ENCODE data around the gene CDKN2B-AS1. TPM values are rescaled to one million over a fixed set of nuclear protein-coding genes. Genes with fewer than 3 reads are reported as not detected.

The CDKN2B-AS1 gene
- total RNA-seq, 2 experiments from 2014 or later: 0.41 to 0.81 TPM

DNA sequence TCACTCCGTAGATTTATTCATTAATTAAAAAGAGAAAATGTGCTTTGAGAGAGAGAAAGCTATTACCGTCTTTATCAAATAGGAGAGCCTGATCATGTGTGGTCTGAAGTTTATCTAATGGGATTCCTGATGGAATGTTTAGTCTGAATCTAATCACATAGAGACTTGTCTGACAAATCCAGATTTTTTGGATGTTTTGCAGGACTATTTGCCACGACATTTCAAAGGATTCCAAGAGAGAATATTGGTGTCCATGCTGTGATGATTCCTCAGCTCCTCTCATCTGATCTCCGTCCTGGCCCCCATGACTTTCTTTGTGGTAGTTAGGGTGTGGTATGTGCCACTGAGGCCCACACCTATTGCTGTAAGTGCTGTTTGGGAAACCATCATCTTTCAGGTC lies 34.6 kb downstream of the CDKN2B-AS1 start:
- no peak overlapping the region for H3K4me3 Mint-ChIP-seq
- ChIA-PET POLR2A (interaction anchor here (1.5 kb wide), 1 partner anchor 34 kb away, joined by 4 read pairs; the partner anchor contains the start of gene CDKN2B-AS1), CTCF (interaction anchor here (1.1 to 3.1 kb wide), 4 partner anchors 21 to 216 kb away, joined by 4 to 13 read pairs (median 6); partner anchors contain the start of genes CDKN2A, CDKN2B and CDKN2B-AS1)
- H3K4me1 Mint-ChIP-seq (ENCODE audit: low read depth): no peaks in the 10 kb centered on the region
- H3K27me3 Mint-ChIP-seq: peaks cover 1% of the 10 kb centered on the region
- ATAC-seq (no peak), DNase-seq (no peak)
- no peaks in the 10 kb centered on the region for H3K9me3 Mint-ChIP-seq
- TF ChIP-seq, protein P1, sequence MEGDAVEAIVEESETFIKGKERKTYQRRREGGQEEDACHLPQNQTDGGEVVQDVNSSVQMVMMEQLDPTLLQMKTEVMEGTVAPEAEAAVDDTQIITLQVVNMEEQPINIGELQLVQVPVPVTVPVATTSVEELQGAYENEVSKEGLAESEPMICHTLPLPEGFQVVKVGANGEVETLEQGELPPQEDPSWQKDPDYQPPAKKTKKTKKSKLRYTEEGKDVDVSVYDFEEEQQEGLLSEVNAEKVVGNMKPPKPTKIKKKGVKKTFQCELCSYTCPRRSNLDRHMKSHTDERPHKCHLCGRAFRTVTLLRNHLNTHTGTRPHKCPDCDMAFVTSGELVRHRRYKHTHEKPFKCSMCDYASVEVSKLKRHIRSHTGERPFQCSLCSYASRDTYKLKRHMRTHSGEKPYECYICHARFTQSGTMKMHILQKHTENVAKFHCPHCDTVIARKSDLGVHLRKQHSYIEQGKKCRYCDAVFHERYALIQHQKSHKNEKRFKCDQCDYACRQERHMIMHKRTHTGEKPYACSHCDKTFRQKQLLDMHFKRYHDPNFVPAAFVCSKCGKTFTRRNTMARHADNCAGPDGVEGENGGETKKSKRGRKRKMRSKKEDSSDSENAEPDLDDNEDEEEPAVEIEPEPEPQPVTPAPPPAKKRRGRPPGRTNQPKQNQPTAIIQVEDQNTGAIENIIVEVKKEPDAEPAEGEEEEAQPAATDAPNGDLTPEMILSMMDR (IDR thresholded peaks at IDR 0.05): no peak
- no peak overlapping the region for H3K27ac Mint-ChIP-seq
- no peaks in the 10 kb centered on the region for H3K36me3 Mint-ChIP-seq (ENCODE audit: low read depth)
- intact Hi-C loops (cut with micrococcal nuclease): no loop called here

DNA sequence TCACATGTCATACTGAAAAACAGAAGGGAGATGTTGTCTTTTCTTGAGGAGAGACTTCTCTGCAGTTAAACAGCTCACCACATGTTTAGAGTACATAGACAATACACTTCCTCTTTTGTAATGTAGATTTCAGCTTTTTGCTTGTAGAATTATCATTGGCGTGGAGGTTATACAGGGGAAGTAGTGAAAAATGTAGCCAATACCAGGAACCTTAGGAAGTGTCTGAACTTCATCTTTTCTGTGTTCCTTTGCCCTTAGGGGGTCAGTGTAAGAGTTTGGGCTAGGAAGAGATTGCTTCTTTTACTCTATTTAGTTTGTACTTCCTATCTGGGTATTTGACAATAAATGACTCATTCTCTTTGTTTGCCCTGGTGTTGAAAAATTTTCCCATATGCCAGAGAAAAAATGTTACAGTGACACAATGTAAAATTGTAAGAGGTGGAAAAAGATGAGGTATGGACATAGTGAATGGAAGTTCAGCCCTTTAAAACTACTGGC lies 35.6 kb downstream of the CDKN2B-AS1 start:
- no peak for ATAC-seq

DNA sequence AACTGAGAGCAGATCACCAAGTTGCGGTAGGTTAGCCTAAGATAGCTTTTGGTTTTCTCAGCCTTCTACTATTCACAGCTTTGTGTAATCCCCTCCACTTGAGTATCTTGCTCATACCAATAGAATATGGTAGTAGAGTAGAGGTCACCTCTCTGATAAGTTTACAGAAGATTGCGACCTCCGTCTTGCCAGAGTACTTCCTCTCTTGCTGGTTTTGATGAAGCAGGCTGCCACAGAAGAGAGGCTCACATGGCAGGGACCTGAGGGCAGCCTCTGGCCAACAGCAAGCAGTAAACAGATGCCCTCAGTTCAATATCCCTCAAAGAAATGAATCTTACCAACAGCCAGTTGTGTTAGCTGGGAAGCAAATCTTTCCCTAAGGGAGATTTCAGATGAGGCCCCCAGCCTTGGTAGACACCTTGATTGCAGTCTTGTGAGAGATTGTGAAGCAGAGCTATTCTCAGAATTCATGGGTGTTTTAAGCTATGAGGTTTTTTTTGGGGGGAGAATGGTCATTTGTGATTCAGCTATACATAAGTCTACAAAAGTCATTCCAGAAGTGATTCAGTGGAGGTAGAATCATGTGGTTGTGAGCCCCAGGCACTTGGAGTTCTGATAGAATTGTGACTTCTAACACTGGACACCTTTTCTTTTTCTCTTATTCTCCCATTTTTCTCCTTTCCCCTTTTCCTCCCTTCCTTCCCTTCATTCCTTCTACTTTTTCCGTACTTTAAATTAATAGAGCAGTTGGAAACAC lies 37.2 kb downstream of the CDKN2B-AS1 start:
- Mint-ChIP-seq H3K36me3 (ENCODE audit: low read depth) (no peaks in the 10 kb centered on the region), H3K4me3 (no peak overlapping the region), H3K27me3 (peaks cover 1% of the 10 kb centered on the region), H3K9me3 (no peaks in the 10 kb centered on the region), H3K4me1 (ENCODE audit: low read depth) (peaks cover 6% of the 10 kb centered on the region), H3K27ac (no peak overlapping the region)
- ChIA-PET POLR2A (no interaction called here), CTCF (interaction anchor here (0.9 to 3.1 kb wide), 5 partner anchors 23 to 218 kb away, joined by 3 to 13 read pairs (median 4); partner anchors contain the start of gene CDKN2B)
- intact Hi-C loops (cut with micrococcal nuclease): no loop called here
- no peak for ATAC-seq
- no peak for DNase-seq
- TF ChIP-seq, protein P1 (IDR thresholded peaks at IDR 0.05): no peak

More for the DNA sequence above, 35.6 kb downstream of the CDKN2B-AS1 start:
- Mint-ChIP-seq H3K9me3 (no peaks in the 10 kb centered on the region), H3K36me3 (ENCODE audit: low read depth) (no peaks in the 10 kb centered on the region), H3K27me3 (peaks cover 1% of the 10 kb centered on the region), H3K4me1 (ENCODE audit: low read depth) (no peaks in the 10 kb centered on the region), H3K27ac (no peak overlapping the region), H3K4me3 (no peak overlapping the region)
- TF ChIP-seq, protein P1 (IDR thresholded peaks at IDR 0.05): no peak
- intact Hi-C loops (cut with micrococcal nuclease): no loop called here
- CTCF ChIA-PET: interaction anchor here (1.0 to 3.1 kb wide), 2 partner anchors 22 to 217 kb away, joined by 4 to 13 read pairs; partner anchors contain the start of gene CDKN2B
- no peak for DNase-seq
- POLR2A ChIA-PET: interaction anchor here (1.5 kb wide), 1 partner anchor 35 kb away, joined by 4 read pairs; the partner anchor contains the start of gene CDKN2B-AS1

GRCh38 chr9:22033012-22033630 lies 38.5 kb downstream of the CDKN2B-AS1 start:
- ATAC-seq (no peak), DNase-seq (no peak)
- Mint-ChIP-seq H3K36me3 (ENCODE audit: low read depth) (no peaks in the 10 kb centered on the region), H3K27ac (no peak overlapping the region), H3K4me3 (no peak overlapping the region), H3K9me3 (no peaks in the 10 kb centered on the region), H3K27me3 (no peaks in the 10 kb centered on the region), H3K4me1 (ENCODE audit: low read depth) (peaks cover 11% of the 10 kb centered on the region)
- TF ChIP-seq, protein P1 (IDR thresholded peaks at IDR 0.05): no peak
- ChIA-PET POLR2A (interaction anchor here (0.6 kb wide), 2 partner anchors 26 to 227 kb away, joined by 3 read pairs; no protein-coding TSS in a partner anchor), CTCF (interaction anchor here (1.6 to 1.7 kb wide), 2 partner anchors 211 to 219 kb away, joined by 4 to 6 read pairs; no protein-coding TSS in a partner anchor)
- intact Hi-C loops (cut with micrococcal nuclease): no loop called here

Measured in activated CD8-positive, alpha-beta T cell treated with anti-CD3 and anti-CD28 coated beads for 36 hours (primary cell).